Osteocyte (in vitro differentiated cells): ENCODE data around the gene CIITA. TPM values are rescaled to one million over a fixed set of nuclear protein-coding genes. Genes with fewer than 3 reads are reported as not detected.

Experiments
- DNase-seq: peaks from one replicate; pipeline ENCODE4 v3.0.0; 2021; ENCODE audit warnings: mixed read lengths; ENCODE audit not compliant: unreplicated experiment; ENCODE audit errors: extremely low spot score
- H3K27ac Mint-ChIP-seq: one replicate; pipeline ENCODE4 v1.8.0; 2021; ENCODE audit warnings: mild to moderate bottlenecking, mixed read lengths; ENCODE audit not compliant: unreplicated experiment
- H3K27me3 Mint-ChIP-seq: one replicate; pipeline ENCODE4 v1.8.0; 2021; ENCODE audit warnings: mixed read lengths; ENCODE audit not compliant: unreplicated experiment
- H3K36me3 Mint-ChIP-seq: one replicate; pipeline ENCODE4 v1.8.0; 2021; ENCODE audit warnings: mixed read lengths; ENCODE audit not compliant: unreplicated experiment
- H3K4me1 Mint-ChIP-seq: one replicate; pipeline ENCODE4 v1.8.0; 2021; ENCODE audit warnings: mixed read lengths; ENCODE audit not compliant: unreplicated experiment
- H3K4me3 Mint-ChIP-seq: one replicate; pipeline ENCODE4 v1.8.0; 2021; ENCODE audit warnings: mild to moderate bottlenecking, moderate library complexity, mixed read lengths; ENCODE audit not compliant: unreplicated experiment
- H3K9me3 Mint-ChIP-seq: one replicate; pipeline ENCODE4 v1.8.0; 2021; ENCODE audit warnings: mixed read lengths; ENCODE audit not compliant: unreplicated experiment
- total RNA-seq: library from RNA; stranded (reverse); gene quantifications from 2 replicates; pipeline ENCODE4 v1.2.1, GENCODE V29; 2021
- TF ChIP-seq, protein P1 (sequence below): fragments of 200-600 bp; sonication (generic); IDR thresholded peaks from 2 replicates; pipeline ENCODE4 v1.5.0; 2021; ENCODE audit warnings: antibody characterized with exemption, mild to moderate bottlenecking, moderate library complexity

Gene CIITA
- total RNA-seq, 1 donor from 2014 or later, result not detected

DNA sequence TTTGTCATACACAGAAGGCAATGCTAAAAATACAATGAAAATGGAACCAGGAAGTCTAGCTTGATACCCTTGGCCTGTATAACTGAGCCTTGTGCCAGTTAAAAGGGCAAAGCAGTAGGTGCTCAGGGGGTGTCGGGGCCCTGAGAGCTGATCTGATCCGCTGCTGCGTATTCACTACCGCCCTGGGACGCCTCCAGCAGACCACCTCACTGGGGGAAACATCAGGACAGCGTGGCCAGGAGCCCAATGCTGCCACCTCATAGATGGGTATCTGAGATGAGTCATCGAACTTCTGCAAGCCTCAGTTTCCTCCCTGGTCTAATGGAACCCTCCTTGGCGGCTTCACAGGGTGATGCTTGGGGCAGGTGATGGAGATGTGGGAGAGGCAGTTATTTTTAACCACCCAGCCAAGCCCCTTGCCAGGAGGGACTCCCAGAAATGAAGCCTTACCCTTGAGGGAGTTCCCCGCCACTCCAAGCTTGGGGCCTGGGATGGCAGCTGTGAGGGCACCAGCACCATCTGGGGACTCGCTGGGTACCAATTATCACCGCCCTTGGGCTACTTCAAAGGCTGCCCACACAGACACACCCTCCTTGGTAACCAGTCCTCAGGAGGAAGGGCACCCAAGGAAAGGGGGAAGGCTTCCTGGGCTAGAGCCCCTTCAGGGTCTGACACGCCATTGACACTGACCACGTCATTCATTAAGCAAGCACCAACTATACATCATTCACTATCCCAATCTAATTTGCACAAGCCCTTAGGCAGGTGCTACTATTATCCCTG, 57.5 kb downstream of the CIITA start:
- no peak overlapping the region for H3K4me3 Mint-ChIP-seq
- TF ChIP-seq, protein P1, sequence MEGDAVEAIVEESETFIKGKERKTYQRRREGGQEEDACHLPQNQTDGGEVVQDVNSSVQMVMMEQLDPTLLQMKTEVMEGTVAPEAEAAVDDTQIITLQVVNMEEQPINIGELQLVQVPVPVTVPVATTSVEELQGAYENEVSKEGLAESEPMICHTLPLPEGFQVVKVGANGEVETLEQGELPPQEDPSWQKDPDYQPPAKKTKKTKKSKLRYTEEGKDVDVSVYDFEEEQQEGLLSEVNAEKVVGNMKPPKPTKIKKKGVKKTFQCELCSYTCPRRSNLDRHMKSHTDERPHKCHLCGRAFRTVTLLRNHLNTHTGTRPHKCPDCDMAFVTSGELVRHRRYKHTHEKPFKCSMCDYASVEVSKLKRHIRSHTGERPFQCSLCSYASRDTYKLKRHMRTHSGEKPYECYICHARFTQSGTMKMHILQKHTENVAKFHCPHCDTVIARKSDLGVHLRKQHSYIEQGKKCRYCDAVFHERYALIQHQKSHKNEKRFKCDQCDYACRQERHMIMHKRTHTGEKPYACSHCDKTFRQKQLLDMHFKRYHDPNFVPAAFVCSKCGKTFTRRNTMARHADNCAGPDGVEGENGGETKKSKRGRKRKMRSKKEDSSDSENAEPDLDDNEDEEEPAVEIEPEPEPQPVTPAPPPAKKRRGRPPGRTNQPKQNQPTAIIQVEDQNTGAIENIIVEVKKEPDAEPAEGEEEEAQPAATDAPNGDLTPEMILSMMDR, result no peak
- peaks cover 11% of the 10 kb centered on the region for H3K4me1 Mint-ChIP-seq
- H3K36me3 Mint-ChIP-seq, result peaks cover 3% of the 10 kb centered on the region
- H3K9me3 Mint-ChIP-seq, result no peaks in the 10 kb centered on the region
- DNase-seq, result no peak
- H3K27me3 Mint-ChIP-seq, result no peaks in the 10 kb centered on the region
- no peak overlapping the region for H3K27ac Mint-ChIP-seq

DNA sequence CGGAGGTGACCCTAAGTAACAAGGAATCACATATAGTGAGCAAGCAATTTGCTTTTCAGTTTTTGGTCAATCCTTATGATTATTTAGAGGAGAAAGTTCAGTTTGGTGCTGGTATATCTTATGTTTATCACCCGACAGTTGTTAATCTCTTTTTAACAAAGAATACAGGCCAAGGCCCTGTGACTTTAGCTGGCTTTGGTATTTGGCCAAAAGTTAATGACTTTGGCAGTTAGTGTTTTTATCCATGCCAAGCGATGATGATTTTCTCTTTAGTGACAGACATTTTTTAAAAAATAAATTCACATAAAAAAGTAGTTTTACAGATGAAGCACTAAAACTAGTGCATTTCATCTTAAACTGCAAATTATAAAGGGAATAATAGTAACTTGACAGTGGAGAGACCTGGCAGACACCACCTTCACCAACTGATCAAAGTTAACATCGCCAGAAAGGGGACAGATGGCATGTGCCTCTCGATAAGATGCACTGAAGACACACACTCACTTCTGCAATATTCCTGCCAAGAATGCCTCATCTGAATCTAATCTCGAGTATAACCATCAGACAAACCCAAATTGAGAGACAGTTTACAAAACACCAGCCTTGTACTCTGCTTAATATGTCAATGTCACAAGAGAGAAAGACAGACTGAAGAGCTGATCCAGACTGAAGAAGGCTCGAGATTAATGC, 58.4 kb downstream of the CIITA start:
- DNase-seq, result no peak
- TF ChIP-seq, protein P1, result no peak
- no peaks in the 10 kb centered on the region for H3K27me3 Mint-ChIP-seq
- H3K4me3 Mint-ChIP-seq, result no peak overlapping the region
- H3K36me3 Mint-ChIP-seq, result peaks cover 3% of the 10 kb centered on the region
- peaks cover 20% of the 10 kb centered on the region for H3K4me1 Mint-ChIP-seq
- no peaks in the 10 kb centered on the region for H3K9me3 Mint-ChIP-seq
- no peak overlapping the region for H3K27ac Mint-ChIP-seq

DNA sequence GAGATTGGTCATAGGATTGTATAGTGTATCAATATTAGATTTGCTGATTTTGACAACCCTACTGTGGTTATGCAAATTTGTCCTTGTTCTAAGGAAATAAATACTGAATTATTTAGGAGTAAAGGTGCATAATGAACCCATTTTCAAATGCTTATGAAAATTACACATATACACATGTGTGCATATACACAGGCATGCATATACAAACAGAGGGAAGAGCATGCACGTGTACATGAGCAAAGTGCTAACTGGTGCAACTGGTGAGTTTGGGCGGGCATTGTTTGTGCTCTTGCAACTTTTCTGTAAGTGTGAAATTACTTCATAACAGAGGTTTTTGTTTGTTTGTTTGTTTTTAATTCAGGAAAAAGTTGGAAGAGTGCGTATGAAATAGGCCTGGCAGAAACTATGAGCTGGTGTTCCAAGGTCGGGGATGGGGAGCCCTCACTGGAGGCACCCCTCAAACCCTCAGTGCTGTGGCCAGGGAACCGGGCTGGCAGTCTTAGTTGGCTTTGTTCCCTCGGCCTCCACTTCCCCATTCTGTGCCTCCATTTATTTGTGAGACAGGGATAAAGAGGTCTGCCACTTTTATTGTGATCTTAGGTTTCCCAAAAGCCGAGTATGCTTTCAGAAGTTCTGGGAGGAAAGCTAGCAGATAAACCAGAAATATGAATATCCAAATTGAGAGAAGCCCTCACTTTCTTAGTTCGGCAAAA, 59.4 kb downstream of the CIITA start:
- Mint-ChIP-seq H3K9me3 (no peaks in the 10 kb centered on the region), H3K4me1 (peaks cover 27% of the 10 kb centered on the region), H3K36me3 (peaks cover 3% of the 10 kb centered on the region), H3K27ac (no peak overlapping the region), H3K27me3 (no peaks in the 10 kb centered on the region), H3K4me3 (no peak overlapping the region)
- TF ChIP-seq, protein P1, result no peak
- DNase-seq, result no peak

DNA sequence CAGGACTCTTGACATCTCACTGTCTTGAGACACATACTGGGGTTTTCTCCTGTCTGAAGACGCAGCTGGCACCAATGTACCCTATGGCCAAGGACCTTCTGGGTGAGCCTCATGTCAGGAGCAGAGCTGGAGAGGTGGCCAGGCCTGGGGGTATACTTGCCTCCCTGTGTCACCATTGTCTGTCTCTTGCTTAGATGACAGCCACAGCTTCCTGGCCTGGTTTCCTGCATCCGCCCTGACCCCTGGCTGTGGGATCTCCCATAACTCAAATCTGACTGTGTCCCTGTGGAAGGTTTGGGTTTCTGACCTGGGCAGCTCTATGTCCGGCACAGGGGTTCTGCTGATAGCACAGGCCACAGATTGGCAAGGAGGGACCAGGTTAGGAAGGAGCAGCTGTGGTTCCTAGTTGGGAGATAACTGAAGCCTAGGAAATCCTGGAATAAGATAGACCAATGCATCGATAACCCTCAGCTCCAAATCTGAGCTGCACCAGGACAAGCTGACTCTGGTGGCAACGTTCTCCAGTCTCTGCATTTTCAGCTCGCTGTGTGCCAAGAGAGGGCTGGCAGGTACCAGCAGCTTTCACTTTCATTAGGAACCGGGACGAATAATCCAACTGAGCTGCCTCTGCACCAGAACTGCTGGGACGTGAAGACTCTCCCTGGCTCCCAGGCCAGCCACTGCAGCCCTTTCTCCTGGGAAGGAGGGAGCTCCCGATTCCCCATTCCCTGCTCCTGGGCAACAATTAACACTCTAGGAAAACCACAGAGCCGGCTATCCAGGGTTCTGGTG, 60.3 kb downstream of the CIITA start:
- TF ChIP-seq, protein P1, result no peak
- Mint-ChIP-seq H3K4me1 (peaks cover 27% of the 10 kb centered on the region), H3K4me3 (no peak overlapping the region), H3K9me3 (no peaks in the 10 kb centered on the region), H3K27me3 (no peaks in the 10 kb centered on the region), H3K36me3 (peaks cover 3% of the 10 kb centered on the region), H3K27ac (no peak overlapping the region)
- no peak for DNase-seq
